GM23338 (cell line): ENCODE measurements around the gene SYNE1.

ENCODE experiments used
- EZH2 ChIP-seq: fragments of 200-600 bp; sonication (generic); IDR thresholded peaks from one replicate; pipeline ENCODE4 v1.8.0; 2017; ENCODE audit warnings: antibody characterized with exemption, mild to moderate bottlenecking, low read depth; ENCODE audit not compliant: unreplicated experiment
- TF ChIP-seq, protein P1 (sequence below), 2 experiments: fragments of 200-600 bp in 1 of 2; sonication (generic) in 1 of 2; conservative IDR thresholded peaks; 2 replicates each; pipeline versions ENCODE4 v1.5.1 to v1.6.1; 2016 to 2017; ENCODE audit warnings: antibody characterized with exemption in 2 of 2, low read depth in 2 of 2, mild to moderate bottlenecking in 2 of 2, moderate library complexity in 1 of 2

- no peak for TF ChIP-seq EZH2
- TF ChIP-seq, protein P1, sequence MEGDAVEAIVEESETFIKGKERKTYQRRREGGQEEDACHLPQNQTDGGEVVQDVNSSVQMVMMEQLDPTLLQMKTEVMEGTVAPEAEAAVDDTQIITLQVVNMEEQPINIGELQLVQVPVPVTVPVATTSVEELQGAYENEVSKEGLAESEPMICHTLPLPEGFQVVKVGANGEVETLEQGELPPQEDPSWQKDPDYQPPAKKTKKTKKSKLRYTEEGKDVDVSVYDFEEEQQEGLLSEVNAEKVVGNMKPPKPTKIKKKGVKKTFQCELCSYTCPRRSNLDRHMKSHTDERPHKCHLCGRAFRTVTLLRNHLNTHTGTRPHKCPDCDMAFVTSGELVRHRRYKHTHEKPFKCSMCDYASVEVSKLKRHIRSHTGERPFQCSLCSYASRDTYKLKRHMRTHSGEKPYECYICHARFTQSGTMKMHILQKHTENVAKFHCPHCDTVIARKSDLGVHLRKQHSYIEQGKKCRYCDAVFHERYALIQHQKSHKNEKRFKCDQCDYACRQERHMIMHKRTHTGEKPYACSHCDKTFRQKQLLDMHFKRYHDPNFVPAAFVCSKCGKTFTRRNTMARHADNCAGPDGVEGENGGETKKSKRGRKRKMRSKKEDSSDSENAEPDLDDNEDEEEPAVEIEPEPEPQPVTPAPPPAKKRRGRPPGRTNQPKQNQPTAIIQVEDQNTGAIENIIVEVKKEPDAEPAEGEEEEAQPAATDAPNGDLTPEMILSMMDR (conservative IDR thresholded peaks at IDR 0.05; ENCODE audit: low read depth in 2 of 2): no peak
Observed at GRCh38 chr6:152155792-152156191, 481.4 kb downstream of the SYNE1 start.
